Measurements from ENCODE around the gene CCDC181.

CCDC181 gene

DNA sequence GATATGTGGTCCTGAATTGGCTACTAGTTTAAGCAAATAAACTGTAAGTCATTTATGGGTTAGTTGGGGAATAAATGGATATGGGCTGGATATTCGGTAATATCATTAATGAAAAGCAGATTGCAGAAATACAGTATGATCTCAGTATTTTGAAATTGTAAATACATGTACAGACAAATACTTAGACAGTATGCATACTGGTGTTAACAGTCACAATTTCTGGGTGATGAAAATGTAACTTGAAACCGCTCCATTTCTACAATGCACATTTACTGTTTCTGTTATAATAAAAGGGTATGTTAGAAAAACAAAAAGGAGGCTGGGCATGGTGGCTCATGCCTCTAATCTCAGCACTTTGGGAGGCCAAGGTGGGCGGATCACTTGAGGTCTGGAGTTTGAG lies 31.3 kb downstream of the CCDC181 start:
- DNase-seq (ENCODE audit: low read depth in 2 of 2): no peak

DNA sequence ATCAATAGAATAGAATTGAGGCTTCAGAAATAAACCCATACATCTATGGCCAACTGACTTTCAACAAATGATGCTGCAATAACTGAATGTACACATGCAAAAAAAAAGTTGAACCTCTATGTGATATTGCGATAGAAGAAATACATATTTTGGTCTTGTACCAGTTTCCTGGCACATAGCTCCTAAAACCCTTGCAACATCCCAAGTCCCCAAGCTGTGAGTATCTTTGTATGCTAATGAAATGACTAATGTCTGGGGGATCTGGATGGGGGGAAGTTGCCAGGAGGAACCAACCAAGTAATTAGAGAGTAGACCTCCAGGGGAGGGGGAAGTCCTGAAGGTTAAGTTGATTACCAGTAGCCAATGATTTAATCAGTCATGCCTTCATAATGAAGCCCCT lies 34.9 kb downstream of the CCDC181 start:
- no peak for DNase-seq (ENCODE audit: low read depth in 2 of 2)

DNA sequence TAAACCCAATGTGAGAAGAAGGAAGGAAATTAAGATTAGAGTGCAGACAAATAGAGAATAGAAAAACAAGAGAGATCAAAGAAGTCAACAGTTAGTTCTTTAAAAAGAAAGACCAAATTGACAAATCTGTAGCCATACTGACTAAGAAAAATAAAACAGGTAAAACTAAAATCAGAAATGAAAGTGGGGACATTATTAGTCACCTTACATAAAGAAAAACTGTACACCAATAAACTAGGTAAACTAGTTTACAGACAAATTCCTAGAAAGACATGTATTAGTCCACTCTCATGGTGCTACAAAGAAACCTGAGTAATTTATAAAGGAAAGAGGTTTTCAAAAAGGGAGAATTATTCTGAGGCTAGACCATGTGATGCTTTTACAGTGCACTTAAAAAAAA lies 37.0 kb downstream of the CCDC181 start:
- DNase-seq (ENCODE audit: low read depth in 2 of 2): no peak

DNA sequence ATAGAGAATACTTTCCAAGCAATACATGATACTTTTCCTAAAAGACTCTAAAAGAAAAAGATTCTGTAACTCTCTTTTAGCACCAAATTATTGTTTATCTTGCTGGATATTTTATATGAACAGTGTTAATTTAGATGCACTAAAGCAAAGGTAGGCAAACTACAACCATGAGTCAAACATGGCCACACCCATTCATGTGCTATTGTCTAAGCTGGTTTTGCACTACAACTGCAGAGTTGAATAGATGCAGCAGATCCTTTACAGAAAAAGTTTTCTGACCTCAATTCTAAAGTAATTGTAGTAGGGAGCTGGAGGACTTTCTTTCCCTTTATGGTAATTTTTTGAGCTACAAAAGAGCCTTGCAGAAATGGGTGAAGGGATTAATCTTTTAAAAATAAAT lies 39.9 kb downstream of the CCDC181 start:
- no peak for DNase-seq (ENCODE audit: low read depth in 2 of 2)

DNA sequence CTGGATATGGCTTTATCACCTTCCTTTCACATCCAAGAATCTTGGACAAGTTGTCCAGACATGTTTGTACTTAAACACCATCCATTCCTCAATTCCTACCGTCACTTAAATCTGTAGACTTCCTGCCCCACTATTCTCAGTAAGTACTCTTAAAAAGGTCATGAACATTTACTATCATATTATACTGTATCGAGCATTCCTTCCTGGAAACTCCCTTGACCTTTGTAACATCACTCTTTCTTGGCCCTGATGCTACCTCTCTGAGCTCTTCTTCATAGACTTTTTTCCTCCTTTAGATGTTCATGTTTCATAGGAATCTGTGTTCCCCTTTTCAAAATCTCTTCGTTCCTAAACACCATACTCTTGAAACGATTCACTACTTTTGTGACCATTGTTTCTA lies 43.8 kb downstream of the CCDC181 start:
- no peak for DNase-seq (ENCODE audit: low read depth in 2 of 2)

DNA sequence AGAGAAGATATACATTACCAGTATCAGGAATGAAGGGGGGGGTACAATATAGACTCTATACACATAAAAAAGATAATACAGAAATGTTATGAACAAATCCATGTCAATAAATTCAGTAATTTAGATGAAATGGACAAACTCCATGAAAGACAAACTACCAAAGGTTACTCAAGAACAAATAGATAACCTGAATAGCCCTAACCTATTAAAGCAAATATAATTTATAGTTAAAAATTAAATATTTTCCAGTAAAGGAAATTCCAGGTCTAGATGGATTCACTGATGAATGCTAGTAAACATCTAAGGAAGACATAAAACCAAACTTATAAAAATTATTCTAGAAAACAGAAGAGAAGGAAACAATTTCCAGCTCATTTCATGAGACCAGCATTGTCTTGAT lies 46.1 kb downstream of the CCDC181 start:
- no peak for DNase-seq (ENCODE audit: low read depth in 2 of 2)

DNA sequence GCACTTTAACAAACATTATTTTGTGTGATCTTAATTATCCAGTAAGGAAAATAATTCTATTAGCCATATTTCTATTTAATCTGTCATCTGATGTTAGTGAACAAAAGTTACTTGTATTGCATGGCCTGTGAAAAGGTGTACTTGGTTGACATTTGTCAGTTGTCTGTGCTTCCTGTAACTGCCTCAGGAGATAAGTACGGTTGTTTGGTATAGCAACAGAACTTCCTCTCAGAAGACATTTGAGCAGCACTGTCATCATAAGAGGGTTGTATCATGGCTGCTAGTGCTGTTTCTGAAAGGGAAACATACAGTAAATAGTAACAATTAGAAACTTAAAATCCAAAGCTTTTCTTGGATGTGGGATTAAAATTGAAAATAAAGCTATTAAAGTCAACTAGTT lies 55.9 kb downstream of the CCDC181 start:
- no peak for DNase-seq (ENCODE audit: low read depth in 2 of 2)

DNA sequence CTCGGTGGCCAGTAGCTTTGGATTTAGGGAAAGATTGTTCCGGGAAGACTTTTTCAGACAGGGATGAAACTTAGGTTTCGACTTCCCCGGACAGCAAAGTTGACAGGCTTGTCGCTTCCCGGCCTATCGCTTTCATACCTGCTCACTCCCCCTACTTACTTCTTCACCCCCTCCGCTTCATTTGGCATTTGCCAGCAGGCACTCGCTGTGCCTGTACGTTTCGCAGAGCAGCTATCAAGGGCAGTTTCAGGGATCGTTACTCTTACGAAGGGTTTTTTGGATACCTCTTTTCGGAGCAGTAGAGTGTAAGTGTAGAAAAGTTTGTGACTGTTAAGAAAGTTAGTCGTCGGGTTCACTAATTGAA lies 58.9 kb downstream of the CCDC181 start:
- DNase-seq (ENCODE audit: low read depth in 2 of 2): no peak

DNA sequence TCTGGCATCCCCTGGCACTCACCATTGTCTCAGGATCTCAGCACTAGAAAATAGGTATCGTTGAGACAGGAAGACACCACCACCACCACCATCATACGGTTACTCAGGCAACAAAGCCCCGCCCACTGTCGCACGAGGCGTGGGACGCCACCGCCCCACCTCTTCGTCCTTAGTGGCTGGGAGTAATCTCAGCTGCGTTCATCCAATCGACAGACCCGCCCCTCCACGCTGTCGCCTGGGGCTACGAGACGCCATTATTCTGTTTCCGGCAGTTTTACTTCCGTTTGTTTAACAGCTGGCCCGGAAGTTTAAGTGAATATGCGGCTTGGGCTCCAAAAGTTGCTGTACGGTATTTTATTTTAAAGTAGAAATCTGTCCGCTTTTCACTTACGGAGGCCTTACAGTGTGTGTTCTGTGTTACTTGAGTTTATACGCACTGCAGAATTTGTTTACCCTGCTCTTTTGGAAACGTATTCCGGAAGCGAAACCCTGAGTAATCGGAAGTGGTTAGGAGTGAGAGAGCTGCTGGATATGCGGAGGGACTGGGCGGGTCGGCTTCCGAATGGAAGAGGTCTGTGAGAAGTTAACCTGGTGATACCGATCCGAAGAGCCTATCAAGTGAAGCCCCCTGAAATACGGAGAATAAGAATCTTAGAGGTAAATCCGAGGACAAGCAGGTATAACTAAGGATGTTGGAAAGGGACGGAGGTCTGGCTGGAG lies 59.4 kb downstream of the CCDC181 start, which contains the start of the genes BLZF1 and NME7:
BLZF1 (plus strand) TSS at position 510 of the 720 bp plus-strand sequence. CDS start 1,328 bp downstream, outside the sequence.
NME7 (minus strand) TSS at position 112 of the 720 bp plus-strand sequence; CDS start at position 25, 87 bp downstream.
- DNase-seq (ENCODE audit: low read depth in 2 of 2): peak; percentile 98

DNA sequence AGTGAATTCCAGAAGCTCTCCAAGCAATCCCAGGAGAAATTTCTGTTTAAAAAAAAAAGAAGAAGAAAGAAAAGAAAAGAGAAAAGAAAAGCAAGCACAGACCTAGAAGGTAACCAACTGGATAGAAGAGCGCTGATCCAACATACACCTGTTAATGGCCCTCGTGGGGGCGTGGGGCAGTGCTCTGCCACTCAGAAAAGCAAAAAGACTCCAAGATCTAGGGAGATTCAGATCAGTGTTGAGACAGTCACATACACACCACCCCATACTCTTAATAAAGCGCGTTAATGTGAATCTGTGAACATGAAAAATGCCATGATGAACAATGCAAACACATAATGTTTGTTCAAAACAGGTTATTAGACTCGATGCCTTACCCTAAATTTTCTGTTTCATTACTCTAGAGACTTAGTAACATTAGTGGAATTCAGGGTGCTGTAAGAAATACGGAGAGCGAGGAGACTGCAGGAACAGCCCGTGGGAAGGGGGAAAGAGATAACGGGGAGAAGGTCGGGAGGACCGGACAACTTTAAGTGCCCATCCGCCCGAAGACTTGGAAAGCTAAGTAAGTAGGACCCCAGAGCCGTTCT lies 60.1 kb downstream of the CCDC181 start:
- DNase-seq (ENCODE audit: low read depth in 2 of 2): no peak

DNA sequence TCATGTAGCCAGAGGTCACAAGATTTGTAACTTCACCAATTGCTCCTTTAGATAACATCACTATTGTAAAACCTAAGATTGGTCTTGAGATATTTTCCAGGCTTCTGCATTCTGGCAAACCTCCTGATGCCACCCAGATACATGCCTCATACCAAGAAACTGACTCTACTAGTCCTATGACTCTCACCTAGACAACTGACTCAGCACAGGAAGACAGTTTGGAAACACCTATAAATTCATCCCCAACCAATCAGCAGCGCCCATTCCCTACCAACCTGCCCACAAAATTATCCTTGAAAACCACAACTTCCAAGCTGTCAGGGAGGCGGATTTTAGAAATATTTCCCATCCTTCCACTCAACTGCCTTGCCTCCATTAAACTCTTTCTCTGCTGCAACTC lies 62.3 kb downstream of the CCDC181 start:
- no peak for DNase-seq (ENCODE audit: low read depth in 2 of 2)

DNA sequence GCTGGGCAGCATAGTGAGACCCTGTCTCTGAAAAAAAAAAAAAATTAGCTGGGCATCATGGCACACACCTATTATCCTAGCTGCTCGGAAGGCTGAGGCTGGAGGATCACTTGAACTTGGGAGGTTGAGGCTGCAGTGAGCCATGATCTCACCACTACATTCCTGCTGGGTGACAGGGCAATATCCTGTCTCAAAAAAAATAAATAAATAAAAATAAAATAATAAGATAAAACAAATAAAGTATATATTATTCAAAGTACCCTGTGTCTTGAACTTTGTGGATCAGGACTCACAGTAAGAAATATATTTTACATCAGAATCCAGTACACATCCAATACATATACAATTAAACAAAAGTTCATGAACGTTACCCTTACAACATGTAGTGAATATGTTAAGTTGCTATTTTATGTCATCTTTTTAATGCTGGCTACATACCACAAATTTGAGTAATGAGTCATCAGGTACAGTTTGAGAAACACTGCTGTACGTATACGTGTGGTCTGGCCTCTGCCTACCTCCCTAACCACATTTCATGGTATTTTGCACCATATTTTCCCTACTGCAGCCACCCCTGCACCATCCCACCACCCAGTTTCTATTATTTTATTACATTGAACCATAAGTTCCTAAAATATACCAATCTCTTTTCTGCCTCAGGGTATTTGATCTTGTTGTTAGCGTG lies 64.1 kb downstream of the CCDC181 start:
- peak; percentile 11 to 13 for DNase-seq (ENCODE audit: low read depth in 2 of 2)

DNA sequence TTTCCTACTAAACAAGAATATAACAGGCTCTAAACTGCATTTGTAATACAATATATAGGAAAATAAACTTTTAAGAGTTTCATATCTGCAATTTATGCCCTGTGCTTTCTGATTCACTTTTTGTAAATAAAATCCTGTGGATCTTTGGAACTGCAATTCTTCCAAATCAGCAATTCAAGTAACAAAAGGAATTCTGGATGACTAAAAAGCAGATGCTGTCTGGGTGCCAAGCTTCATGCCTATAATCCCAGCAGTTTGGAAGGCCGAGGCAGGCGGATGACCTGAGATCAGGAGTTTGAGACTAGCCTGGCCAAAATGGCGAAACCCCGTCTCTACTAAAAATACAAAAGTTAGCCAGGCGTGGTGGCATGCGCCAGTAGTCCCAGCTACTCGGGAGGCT lies 66.0 kb downstream of the CCDC181 start:
- no peak for DNase-seq (ENCODE audit: low read depth in 2 of 2)

DNA sequence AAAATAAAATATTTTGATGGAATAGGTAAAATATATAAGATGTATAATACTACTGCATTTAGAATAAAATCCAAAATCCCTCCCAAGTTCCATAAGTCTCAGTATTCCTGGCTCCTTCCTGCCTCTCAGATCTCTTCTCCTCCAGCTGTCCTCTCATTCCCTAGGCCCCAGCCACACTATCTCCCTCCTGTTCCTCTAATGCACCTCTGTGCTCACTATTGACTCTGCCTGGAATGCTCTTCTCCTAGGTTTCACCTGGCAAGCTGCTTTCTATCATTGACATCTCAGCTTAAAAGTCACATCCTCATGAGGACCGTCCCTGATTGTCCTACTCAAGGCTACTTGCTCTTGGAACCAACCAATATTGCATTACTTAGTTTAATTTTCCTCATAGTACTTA lies 66.9 kb downstream of the CCDC181 start:
- DNase-seq (ENCODE audit: low read depth in 2 of 2): no peak

DNA sequence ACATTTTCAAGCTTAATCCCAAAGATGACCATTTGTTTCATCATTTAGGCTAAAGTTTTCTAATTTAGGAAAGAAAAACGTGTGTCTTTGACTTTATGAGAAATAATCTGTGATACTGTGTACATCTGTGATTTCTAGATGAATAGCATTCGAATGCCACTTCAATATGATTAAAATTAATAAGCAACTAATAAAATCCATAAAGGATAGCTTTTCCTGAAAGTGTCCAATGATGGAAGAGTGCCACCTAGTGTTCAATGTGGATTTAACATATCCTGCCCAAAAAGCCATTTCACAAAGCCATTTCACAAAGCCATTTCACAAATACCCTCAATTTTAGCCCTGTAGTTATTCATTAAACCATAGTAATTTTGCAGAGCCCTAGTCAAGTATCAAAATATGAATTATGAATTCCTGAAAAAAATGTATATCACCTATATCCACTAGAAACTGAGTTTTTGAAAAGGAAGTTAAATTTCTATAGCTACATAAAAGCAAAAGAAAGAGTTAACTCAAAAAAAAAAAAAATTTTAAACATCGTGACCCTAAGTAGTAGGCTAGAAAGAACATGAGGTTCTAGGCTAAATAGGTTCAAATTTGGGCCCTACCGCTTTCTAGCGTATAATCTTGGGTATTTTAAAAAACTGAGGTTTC lies 78.8 kb downstream of the CCDC181 start:
- DNase-seq (ENCODE audit: low read depth in 2 of 2): no peak

DNA sequence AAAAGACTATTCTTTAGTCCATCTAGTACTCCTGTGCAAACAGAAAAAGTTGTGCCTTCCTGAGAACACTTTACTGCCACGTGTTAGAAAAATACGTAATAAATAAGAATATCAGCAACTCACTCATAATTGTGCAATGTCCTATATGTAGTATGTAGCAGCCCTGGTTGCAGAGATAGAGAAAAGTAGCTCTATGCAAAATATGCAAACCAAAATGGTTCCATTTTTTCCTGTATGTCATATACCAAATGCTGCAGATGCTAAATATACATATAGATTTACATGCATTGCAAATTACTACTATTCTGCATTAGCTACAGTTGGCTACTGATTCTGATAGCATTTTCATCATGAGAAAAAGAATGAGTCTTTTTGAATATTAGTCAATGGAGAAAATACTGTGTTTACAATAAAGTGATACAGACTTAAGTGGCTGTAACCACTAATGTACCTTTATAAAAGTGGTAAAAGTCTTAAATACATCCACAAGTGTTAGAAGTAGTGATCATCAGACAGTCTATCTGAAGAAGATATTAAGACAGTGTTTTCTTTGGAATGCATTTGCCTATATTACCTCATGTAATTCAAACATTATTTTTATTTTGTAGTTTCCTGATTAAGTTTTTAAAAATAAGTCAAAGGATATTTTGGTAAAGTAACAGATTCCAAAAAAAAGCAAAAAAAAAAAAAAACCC lies 79.4 kb downstream of the CCDC181 start:
- DNase-seq (ENCODE audit: low read depth in 2 of 2): no peak

DNA sequence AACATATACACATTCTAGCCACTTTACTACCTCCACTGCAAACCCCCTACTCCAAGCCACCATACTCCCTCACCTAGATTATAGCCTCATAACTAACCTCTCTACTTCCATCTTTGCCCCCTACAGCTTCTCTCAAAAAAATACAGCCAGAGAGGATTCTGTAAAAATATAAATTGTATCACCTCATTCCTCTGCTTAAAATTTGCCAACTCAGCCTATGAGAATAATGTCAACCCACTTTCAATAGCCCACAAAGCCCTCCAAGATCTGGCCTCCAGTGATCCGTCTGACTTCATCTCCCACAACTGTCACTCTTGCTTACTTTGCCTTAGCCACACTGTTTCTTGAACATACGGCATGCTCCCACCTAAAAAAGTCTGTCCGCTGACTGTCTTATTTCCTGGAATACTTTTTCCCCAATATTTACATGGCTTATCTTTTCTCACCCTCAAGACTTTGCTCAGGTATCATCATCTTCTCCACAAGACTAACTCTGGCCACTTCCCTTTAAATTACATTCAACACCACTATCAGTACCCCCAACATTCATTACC lies 81.2 kb downstream of the CCDC181 start:
- DNase-seq (ENCODE audit: low read depth in 2 of 2): no peak

DNA sequence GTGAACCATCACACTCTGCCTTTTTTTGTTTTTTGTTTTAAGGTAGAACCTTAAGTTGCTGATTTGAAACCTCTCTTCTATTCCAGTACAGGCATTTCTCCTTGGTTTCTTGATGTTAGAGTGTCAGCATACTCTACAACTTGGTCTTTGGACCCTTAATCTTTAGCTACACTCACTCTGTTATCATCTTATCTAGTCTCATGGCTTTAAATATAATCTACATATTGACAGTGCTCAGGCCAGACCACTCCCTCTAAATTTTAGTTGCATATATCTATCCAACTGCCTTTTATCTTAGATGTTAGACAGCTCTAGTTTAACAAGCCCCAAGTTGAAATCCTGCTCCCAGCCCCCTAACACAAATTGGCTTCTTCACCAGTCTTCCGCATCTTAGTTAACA lies 81.8 kb downstream of the CCDC181 start:
- no peak for DNase-seq (ENCODE audit: low read depth in 2 of 2)

Data from stimulated activated CD8-positive, alpha-beta memory T cell treated with anti-CD3 and anti-CD28 coated beads, Interleukin-7, amount 100 ng/mL, for 4 hours (primary cell).